Keratinocyte (primary cell): ENCODE results near the gene RASEF. TPM values are rescaled to one million over a fixed set of nuclear protein-coding genes. Genes with fewer than 3 reads are reported as not detected.

Experiments
- DNase-seq: peaks from one replicate; pipeline ENCODE4 v3.0.0-alpha.2; 2011; ENCODE audit warnings: low read depth, missing footprints, low spot score
- FAIRE-seq: peaks from 2 replicates; lab custom pipeline; 2011; peaks lifted over from hg19 to GRCh38; lab: Jason Lieb, UNC
- H2AFZ ChIP-seq: 2 replicates; pipeline ENCODE4 v1.6.0; 2012; ENCODE audit warnings: low read length, control low read depth, inconsistent platforms; ENCODE audit not compliant: control insufficient read depth
- H3K27ac ChIP-seq: 2 replicates; pipeline ENCODE4 v1.5.1; 2011; ENCODE audit warnings: low read length; ENCODE audit not compliant: control insufficient read depth, insufficient read depth
- H3K27me3 ChIP-seq: 3 replicates; pipeline ENCODE4 v1.6.0; 2011; ENCODE audit warnings: low read length; ENCODE audit not compliant: control insufficient read depth, insufficient read depth; ENCODE audit errors: extremely low read depth
- H3K36me3 ChIP-seq, 2 experiments: 2 replicates in 1 of 2; 3 replicates in 1 of 2; pipeline ENCODE4 v1.5.1; 2011; ENCODE audit warnings: low read length in 2 of 2, mild to moderate bottlenecking in 1 of 2; ENCODE audit not compliant: control insufficient read depth in 2 of 2, insufficient read depth in 2 of 2; ENCODE audit errors: extremely low read depth in 1 of 2
- H3K4me1 ChIP-seq: 3 replicates; pipeline ENCODE4 v1.5.1; 2011; ENCODE audit warnings: low read length; ENCODE audit not compliant: control insufficient read depth, insufficient read depth; ENCODE audit errors: extremely low read depth
- H3K4me2 ChIP-seq: 3 replicates; pipeline ENCODE4 v1.6.0; 2011; ENCODE audit warnings: low read depth, low read length; ENCODE audit not compliant: control insufficient read depth, insufficient read depth; ENCODE audit errors: extremely low read depth
- H3K4me3 ChIP-seq, 3 experiments: fragments of 200-600 bp in 1 of 3; sonication (generic) in 1 of 3; 2 replicates in 2 of 3; 3 replicates in 1 of 3; pipeline ENCODE4 v1.5.1; 2011 to 2016; ENCODE audit warnings: low read length in 3 of 3, mild to moderate bottlenecking in 3 of 3, control low read depth in 2 of 3, inconsistent platforms in 1 of 3, low read depth in 1 of 3, mixed read lengths in 1 of 3, mixed run types in 1 of 3, moderate library complexity in 1 of 3; ENCODE audit not compliant: control insufficient read depth in 2 of 3, insufficient read depth in 2 of 3; ENCODE audit errors: extremely low read depth in 1 of 3
- H3K79me2 ChIP-seq: 2 replicates; pipeline ENCODE4 v1.6.0; 2012; ENCODE audit warnings: low read length; ENCODE audit not compliant: control insufficient read depth, insufficient read depth
- H3K9ac ChIP-seq: 3 replicates; pipeline ENCODE4 v1.6.0; 2011; ENCODE audit warnings: low read length; ENCODE audit not compliant: control insufficient read depth, insufficient read depth; ENCODE audit errors: extremely low read depth
- H3K9me1 ChIP-seq: 3 replicates; pipeline ENCODE4 v1.6.0; 2011; ENCODE audit warnings: low read length; ENCODE audit not compliant: control insufficient read depth, insufficient read depth; ENCODE audit errors: extremely low read depth
- H3K9me3 ChIP-seq: 2 replicates; pipeline ENCODE4 v1.5.1; 2012; ENCODE audit warnings: low read depth, low read length; ENCODE audit not compliant: control insufficient read depth
- H4K20me1 ChIP-seq: 3 replicates; pipeline ENCODE4 v1.6.0; 2011; ENCODE audit warnings: low read length; ENCODE audit not compliant: control insufficient read depth, insufficient read depth; ENCODE audit errors: extremely low read depth
- EZH2 ChIP-seq: IDR thresholded peaks from one replicate; pipeline ENCODE4 v1.6.1; 2012; ENCODE audit warnings: inconsistent platforms, mild to moderate bottlenecking, low read length, moderate library complexity
- dilution Hi-C: fragments of 300-500 bp; cut with MboI; formaldehyde crosslinking; loops from one replicate; pipeline ENCODE4 v1.7.0; 2020; ENCODE audit warnings: low sequenced_read_pairs; ENCODE audit not compliant: extremely low pct_ligation_motif_present
- polyA plus RNA-seq, 5 experiments: library from polyadenylated mRNA; depleted of rRNA in 3 of 5; stranded (reverse) in 3 of 5; stranded (forward) in 1 of 5; unstranded in 1 of 5; fragments of >200 nt; gene quantifications; 1 replicate in 1 of 5; 2 replicates in 3 of 5; 3 replicates in 1 of 5; pipeline versions ENCODE4 v1.2.1 to v1.2.3, GENCODE V29; 2011 to 2012; ENCODE audit warnings: missing spikeins in 2 of 5, low read depth in 1 of 5, low replicate concordance in 1 of 5
- TF ChIP-seq, protein P1 (sequence below), 3 experiments: IDR thresholded peaks in 1 of 3; conservative IDR thresholded peaks in 1 of 3; optimal IDR thresholded peaks in 1 of 3; 2 replicates in 2 of 3; 3 replicates in 1 of 3; pipeline versions ENCODE3 to v1.5.1; 2011; ENCODE audit warnings: low read length in 3 of 3, mild to moderate bottlenecking in 3 of 3, moderate library complexity in 2 of 3, control low read depth in 1 of 3, inconsistent platforms in 1 of 3; ENCODE audit not compliant: insufficient read depth in 2 of 3; ENCODE audit errors: extremely low read depth in 1 of 3

The RASEF gene
- polyA plus RNA-seq, 1 donor (not counting 4 experiments of a cell fraction or from before 2014, with no cell fraction given): 0.28 TPM

DNA sequence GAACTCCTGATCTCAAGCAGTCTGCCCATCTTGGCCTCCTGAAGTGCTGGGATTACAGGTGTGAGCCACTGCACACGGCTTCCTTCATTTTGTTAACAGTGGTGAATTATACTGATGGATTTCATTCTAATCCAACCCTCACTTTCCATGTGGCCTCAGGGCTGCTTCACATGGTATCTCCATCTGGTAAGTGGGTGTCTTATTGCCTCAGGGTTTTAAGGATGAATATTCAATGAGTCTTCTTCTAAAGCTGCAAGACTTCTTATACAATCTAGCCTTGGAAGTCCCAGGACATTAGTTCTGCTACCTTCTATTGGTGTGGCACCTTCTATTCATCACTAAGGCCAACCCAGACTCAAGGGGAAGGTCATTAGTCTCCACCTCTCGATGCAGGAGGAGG, 8.7 kb upstream of the RASEF start:
- Histone ChIP-seq H3K79me2 (no peaks in the 10 kb centered on the region), H3K27me3 (no peaks in the 10 kb centered on the region), H2AFZ (no peak overlapping the region), H3K27ac (no peak overlapping the region), H3K9me1 (no peaks in the 10 kb centered on the region), H4K20me1 (no peaks in the 10 kb centered on the region), H3K36me3 (no peaks in the 10 kb centered on the region), H3K4me1 (no peaks in the 10 kb centered on the region), H3K4me2 (no peak overlapping the region), H3K4me3 (no peak overlapping the region), H3K9me3 (no peaks in the 10 kb centered on the region), H3K9ac (no peak overlapping the region)
- DNase-seq: no peak
- dilution Hi-C loops: no loop called here
- TF ChIP-seq EZH2: no peak
- TF ChIP-seq, protein P1, sequence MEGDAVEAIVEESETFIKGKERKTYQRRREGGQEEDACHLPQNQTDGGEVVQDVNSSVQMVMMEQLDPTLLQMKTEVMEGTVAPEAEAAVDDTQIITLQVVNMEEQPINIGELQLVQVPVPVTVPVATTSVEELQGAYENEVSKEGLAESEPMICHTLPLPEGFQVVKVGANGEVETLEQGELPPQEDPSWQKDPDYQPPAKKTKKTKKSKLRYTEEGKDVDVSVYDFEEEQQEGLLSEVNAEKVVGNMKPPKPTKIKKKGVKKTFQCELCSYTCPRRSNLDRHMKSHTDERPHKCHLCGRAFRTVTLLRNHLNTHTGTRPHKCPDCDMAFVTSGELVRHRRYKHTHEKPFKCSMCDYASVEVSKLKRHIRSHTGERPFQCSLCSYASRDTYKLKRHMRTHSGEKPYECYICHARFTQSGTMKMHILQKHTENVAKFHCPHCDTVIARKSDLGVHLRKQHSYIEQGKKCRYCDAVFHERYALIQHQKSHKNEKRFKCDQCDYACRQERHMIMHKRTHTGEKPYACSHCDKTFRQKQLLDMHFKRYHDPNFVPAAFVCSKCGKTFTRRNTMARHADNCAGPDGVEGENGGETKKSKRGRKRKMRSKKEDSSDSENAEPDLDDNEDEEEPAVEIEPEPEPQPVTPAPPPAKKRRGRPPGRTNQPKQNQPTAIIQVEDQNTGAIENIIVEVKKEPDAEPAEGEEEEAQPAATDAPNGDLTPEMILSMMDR (optimal IDR thresholded peaks at IDR 0.05 in 1 of 3, IDR thresholded peaks at IDR 0.05 in 1 of 3, conservative IDR thresholded peaks at IDR 0.05 in 1 of 3; ENCODE audit: extremely low read depth in 1 of 3, insufficient read depth in 2 of 3, low read length in 3 of 3): no peak
- no peak for FAIRE-seq

DNA sequence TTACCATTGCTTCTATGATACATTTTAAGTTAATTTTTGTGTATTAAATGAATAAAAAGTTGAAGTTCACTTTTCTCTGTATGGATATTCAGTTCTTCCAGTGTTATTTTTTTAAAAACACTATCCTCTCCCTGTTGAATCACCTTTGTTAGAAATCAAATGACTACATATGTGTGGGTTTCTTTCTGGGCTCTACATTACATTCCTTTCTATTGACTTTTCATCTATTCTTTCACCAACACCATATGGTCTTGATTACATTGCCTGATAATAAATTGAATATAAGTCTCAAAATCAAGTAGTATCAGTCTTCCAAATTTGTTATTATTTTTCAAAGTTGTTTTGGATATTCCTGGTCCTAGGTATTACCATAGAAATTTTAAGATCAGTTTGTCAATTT, 7.3 kb upstream of the RASEF start:
- TF ChIP-seq EZH2: no peak
- TF ChIP-seq, protein P1 (optimal IDR thresholded peaks at IDR 0.05 in 1 of 3, IDR thresholded peaks at IDR 0.05 in 1 of 3, conservative IDR thresholded peaks at IDR 0.05 in 1 of 3; ENCODE audit: extremely low read depth in 1 of 3, insufficient read depth in 2 of 3, low read length in 3 of 3): no peak
- dilution Hi-C loops: no loop called here

More for the DNA sequence above, 7.3 kb upstream of the RASEF start:
- H3K9me3 ChIP-seq: no peaks in the 10 kb centered on the region
- H3K9me1 ChIP-seq: no peaks in the 10 kb centered on the region
- no peaks in the 10 kb centered on the region for H3K79me2 ChIP-seq
- H3K4me2 ChIP-seq: no peak overlapping the region
- FAIRE-seq: no peak
- DNase-seq: no peak
- H3K9ac ChIP-seq: no peak overlapping the region
- H4K20me1 ChIP-seq: no peaks in the 10 kb centered on the region
- no peak overlapping the region for H2AFZ ChIP-seq
- H3K36me3 ChIP-seq: no peaks in the 10 kb centered on the region
- H3K27me3 ChIP-seq: no peaks in the 10 kb centered on the region
- H3K4me3 ChIP-seq: no peak overlapping the region
- H3K4me1 ChIP-seq: no peaks in the 10 kb centered on the region
- no peak overlapping the region for H3K27ac ChIP-seq
